Hepatocyte (in vitro differentiated cells): ENCODE data around the gene LAMP1. TPM values are rescaled to one million over a fixed set of nuclear protein-coding genes. Genes with fewer than 3 reads are reported as not detected.

Source experiments
- DNase-seq: peaks from one replicate; pipeline ENCODE4 v3.0.0-alpha.2; 2016; ENCODE audit warnings: low spot score
- H2AFZ ChIP-seq: fragments of 200-600 bp; sonication (generic); 2 replicates; pipeline ENCODE4 v1.6.0; 2016; ENCODE audit warnings: antibody characterized with exemption, mild to moderate bottlenecking
- H3K27ac ChIP-seq: fragments of 200-600 bp; sonication (generic); 2 replicates; pipeline ENCODE4 v1.5.1; 2016; ENCODE audit warnings: mild to moderate bottlenecking
- H3K27me3 ChIP-seq: fragments of 200-600 bp; sonication (generic); 2 replicates; pipeline ENCODE4 v1.6.1; 2016
- H3K36me3 ChIP-seq: fragments of 200-600 bp; sonication (generic); replicated peaks from 2 replicates; pipeline ENCODE4 v1.5.1; 2016; ENCODE audit warnings: low read depth; ENCODE audit not compliant: insufficient read depth
- H3K4me1 ChIP-seq: fragments of 200-600 bp; sonication (generic); 2 replicates; pipeline ENCODE4 v1.5.1; 2016; ENCODE audit warnings: mild to moderate bottlenecking, moderate library complexity; ENCODE audit not compliant: insufficient read depth
- H3K4me2 ChIP-seq: fragments of 200-600 bp; sonication (generic); 2 replicates; pipeline ENCODE4 v1.6.0; 2016
- H3K4me3 ChIP-seq: fragments of 200-600 bp; sonication (generic); 2 replicates; pipeline ENCODE4 v1.5.1; 2016; ENCODE audit warnings: mild to moderate bottlenecking
- H3K79me2 ChIP-seq: fragments of 200-600 bp; sonication (generic); 2 replicates; pipeline ENCODE4 v1.6.0; 2017; ENCODE audit warnings: mild to moderate bottlenecking
- H3K9me2 ChIP-seq: fragments of 200-600 bp; sonication (generic); replicated peaks from 2 replicates; pipeline ENCODE4 v1.6.0; 2017; ENCODE audit warnings: mild to moderate bottlenecking; ENCODE audit not compliant: insufficient read depth
- H3K9me3 ChIP-seq: fragments of 200-600 bp; sonication (generic); 2 replicates; pipeline ENCODE4 v1.5.1; 2016; ENCODE audit warnings: low read depth, mild to moderate bottlenecking
- H4K20me1 ChIP-seq: fragments of 200-600 bp; sonication (generic); 2 replicates; pipeline ENCODE4 v1.6.0; 2016; ENCODE audit warnings: mild to moderate bottlenecking; ENCODE audit not compliant: insufficient read depth, poor library complexity, severe bottlenecking
- CTCF ChIP-seq: fragments of 200-600 bp; sonication (generic); IDR thresholded peaks from 2 replicates; pipeline ENCODE4 v1.5.1; 2016; ENCODE audit warnings: antibody characterized with exemption, mild to moderate bottlenecking; ENCODE audit not compliant: poor library complexity
- EZH2 ChIP-seq: fragments of 200-600 bp; sonication (generic); IDR thresholded peaks from 2 replicates; pipeline ENCODE4 v1.6.1; 2016; ENCODE audit warnings: antibody characterized with exemption, mild to moderate bottlenecking, borderline replicate concordance
- EZH2phosphoT487 ChIP-seq: fragments of 200-600 bp; sonication (generic); IDR thresholded peaks from one replicate; pipeline ENCODE4 v1.6.1; 2018; ENCODE audit warnings: antibody characterized with exemption, mild to moderate bottlenecking, low read depth, moderate library complexity; ENCODE audit not compliant: unreplicated experiment, severe bottlenecking
- WGBS: methylation state at CpG from one replicate; pipeline ENCODE4 v1.1.6; 2016; ENCODE audit warnings: low lambda C conversion rate; ENCODE audit errors: missing lambda C conversion rate; 5-methylcytosine and 5-hydroxymethylcytosine counted together
- polyA plus RNA-seq: library from polyadenylated mRNA; unstranded; fragments of >200 nt; fragmentation: Nextera tagmentation; extraction: Ambion mirVana; gene quantifications from 2 replicates; pipeline ENCODE4 v1.2.1, GENCODE V29; 2016
- total RNA-seq: library from RNA; depleted of rRNA; stranded (reverse); fragments of >200 nt; gene quantifications from 2 replicates; pipeline ENCODE4 v1.2.3, GENCODE V29; 2014

Gene LAMP1
- total and polyA plus RNA-seq, 2 experiments from 2014 or later = 190 to 233 TPM

GRCh38 chr13:113356596-113356995 lies 59.6 kb downstream of the LAMP1 start:
- TF ChIP-seq EZH2 = no peak
- no peak for TF ChIP-seq EZH2phosphoT487
- no peak for TF ChIP-seq CTCF
- WGBS = 56% methylated on average over 4 of the region's 4 CpGs
- Histone ChIP-seq H4K20me1 (no peaks in the 10 kb centered on the region), H3K4me1 (peaks cover 3% of the 10 kb centered on the region), H3K4me3 (no peak overlapping the region), H3K27me3 (no peaks in the 10 kb centered on the region), H3K36me3 (peaks cover 5% of the 10 kb centered on the region), H3K79me2 (peaks cover 40% of the 10 kb centered on the region), H3K4me2 (no peak overlapping the region), H3K9me2 (no peaks in the 10 kb centered on the region), H3K9me3 (no peaks in the 10 kb centered on the region), H3K27ac (peak overlapping the region; percentile 54), H2AFZ (no peak overlapping the region)
- no peak for DNase-seq

- no peak overlapping the region for H3K4me2 ChIP-seq
- H3K4me1 ChIP-seq = peaks cover 4% of the 10 kb centered on the region
- H2AFZ ChIP-seq = no peak overlapping the region
- H3K36me3 ChIP-seq = peaks cover 5% of the 10 kb centered on the region
- TF ChIP-seq EZH2 = no peak
- DNase-seq = no peak
- no peaks in the 10 kb centered on the region for H3K9me2 ChIP-seq
- H3K9me3 ChIP-seq = no peaks in the 10 kb centered on the region
- peak overlapping the region; percentile 54 for H3K27ac ChIP-seq
- H3K4me3 ChIP-seq = no peak overlapping the region
- 98% methylated on average over 5 of the region's 5 CpGs for WGBS
- H4K20me1 ChIP-seq = no peaks in the 10 kb centered on the region
- no peaks in the 10 kb centered on the region for H3K27me3 ChIP-seq
- peaks cover 43% of the 10 kb centered on the region for H3K79me2 ChIP-seq
These were observed 60.5 kb downstream of the LAMP1 start for GRCh38 chr13:113357529-113357928.

- Histone ChIP-seq H3K4me1 (peaks cover 11% of the 10 kb centered on the region), H3K27ac (peak overlapping the region; percentile 49), H3K4me2 (peak overlapping the region; percentile 12), H3K4me3 (no peak overlapping the region), H4K20me1 (no peaks in the 10 kb centered on the region), H3K9me2 (no peaks in the 10 kb centered on the region), H3K36me3 (peaks cover 5% of the 10 kb centered on the region), H2AFZ (no peak overlapping the region), H3K27me3 (no peaks in the 10 kb centered on the region), H3K79me2 (peaks cover 52% of the 10 kb centered on the region), H3K9me3 (no peaks in the 10 kb centered on the region)
- TF ChIP-seq EZH2 (no peak), EZH2phosphoT487 (no peak), CTCF (no peak)
- peak; percentile 42 for DNase-seq
- 55% methylated on average over 6 of the region's 6 CpGs for whole genome bisulfite sequencing
These were observed 61.7 kb downstream of the LAMP1 start for GRCh38 chr13:113358653-113359190.

- no peaks in the 10 kb centered on the region for H3K9me3 ChIP-seq
- no peaks in the 10 kb centered on the region for H4K20me1 ChIP-seq
- peak overlapping the region; percentile 49 for H3K27ac ChIP-seq
- peaks cover 11% of the 10 kb centered on the region for H3K4me1 ChIP-seq
- no peak overlapping the region for H3K4me3 ChIP-seq
- H3K79me2 ChIP-seq = peaks cover 52% of the 10 kb centered on the region
- no peak overlapping the region for H2AFZ ChIP-seq
- no peaks in the 10 kb centered on the region for H3K9me2 ChIP-seq
- H3K27me3 ChIP-seq = no peaks in the 10 kb centered on the region
- DNase-seq = no peak
- 83% methylated on average over 11 of the region's 11 CpGs for WGBS
- peaks cover 5% of the 10 kb centered on the region for H3K36me3 ChIP-seq
- TF ChIP-seq EZH2 (no peak), CTCF (no peak), EZH2phosphoT487 (no peak)
- peak overlapping the region; percentile 5 for H3K4me2 ChIP-seq
These were observed 62.5 kb downstream of the LAMP1 start for GRCh38 chr13:113359571-113359970.
